HepG2 (cell line): ENCODE data around the gene SLC35A2. TPM values are rescaled to one million over a fixed set of nuclear protein-coding genes. Genes with fewer than 3 reads are reported as not detected.

Source experiments
- ATAC-seq: fragments of 200-7000 bp; cut with Tn5 transposase; 3 replicates; pipeline ENCODE4 v1.9.1; 2020; ENCODE audit warnings: mild to moderate bottlenecking, moderate library complexity
- BruUV-seq: library from RNA; stranded (reverse); fragments of 400-500 nt; replicated peaks from 2 replicates; lab custom pipeline; 2021; lab: Mats Ljungman, UMichigan
- CTCF ChIA-PET: fragments of 300-600 bp; formaldehyde crosslinking; extraction: SDS; loops from one replicate; lab custom pipeline; 2021; ENCODE audit warnings: low total read pairs, inconsistent platforms, low intra/inter-chr PET ratio; lab: Yijun Ruan, JAX
- POLR2A ChIA-PET: fragments of 350-600 bp; sonication (Branson Sonifier 250); formaldehyde crosslinking; loops from one replicate; lab custom pipeline; 2020; ENCODE audit warnings: antibody characterized with exemption, inconsistent platforms; lab: Yijun Ruan, JAX
- DNase-seq: peaks from one replicate; pipeline ENCODE4 v3.0.0-alpha.2; 2015; ENCODE audit warnings: low spot score
- FAIRE-seq: peaks from 3 replicates; lab custom pipeline; 2011; peaks lifted over from hg19 to GRCh38; lab: Jason Lieb, UNC
- H2AFZ ChIP-seq: one replicate; pipeline ENCODE4 v1.6.1; 2011; ENCODE audit warnings: low read length, inconsistent platforms
- H3K27ac ChIP-seq: fragments of 300-600 bp; 3 replicates; pipeline ENCODE4 v1.8.0; 2011; ENCODE audit warnings: mixed run types, mild to moderate bottlenecking, mixed read lengths, low read length, inconsistent platforms; ENCODE audit not compliant: insufficient read depth; ENCODE audit errors: extremely low read length
- H3K27me3 ChIP-seq, 2 experiments: fragments of 200-600 bp in 1 of 2; 2 replicates in 1 of 2; 3 replicates in 1 of 2; pipeline versions ENCODE4 v1.6.0 to v1.8.0; 2011; ENCODE audit warnings: low read length in 2 of 2, mild to moderate bottlenecking in 2 of 2, moderate library complexity in 2 of 2, inconsistent platforms in 1 of 2; ENCODE audit not compliant: insufficient read depth in 2 of 2, control insufficient read depth in 1 of 2
- H3K36me3 ChIP-seq, 2 experiments: fragments of 200-600 bp in 1 of 2; replicated peaks in 1 of 2; 2 replicates in 1 of 2; 3 replicates in 1 of 2; pipeline versions ENCODE4 v1.5.1 to v1.8.0; 2011; ENCODE audit warnings: low read length in 2 of 2, inconsistent platforms in 1 of 2; ENCODE audit not compliant: insufficient read depth in 2 of 2, control insufficient read depth in 1 of 2
- H3K4me1 ChIP-seq: 2 replicates; pipeline ENCODE4 v1.5.1; 2012; ENCODE audit warnings: low read length, inconsistent platforms; ENCODE audit not compliant: insufficient read depth
- H3K4me2 ChIP-seq: 2 replicates; pipeline ENCODE4 v1.6.0; 2011; ENCODE audit warnings: low read depth, low read length, inconsistent platforms
- H3K4me3 ChIP-seq, 3 experiments: fragments of 200-600 bp in 1 of 3; sonication (generic), shearing (Covaris generic) in 1 of 3; replicated peaks in 1 of 3; 2 replicates each; pipeline ENCODE4 v1.5.1; 2011 to 2016; ENCODE audit warnings: low read length in 3 of 3, inconsistent platforms in 2 of 3, low read depth in 2 of 3, mild to moderate bottlenecking in 2 of 3, control low read depth in 1 of 3, mixed read lengths in 1 of 3; ENCODE audit not compliant: insufficient read depth in 1 of 3
- H3K79me2 ChIP-seq: one replicate; pipeline ENCODE4 v1.6.1; 2011; ENCODE audit warnings: low read length, inconsistent platforms; ENCODE audit not compliant: insufficient read depth
- H3K9ac ChIP-seq: 2 replicates; pipeline ENCODE4 v1.6.0; 2011; ENCODE audit warnings: mild to moderate bottlenecking, low read depth, low read length, inconsistent platforms; ENCODE audit not compliant: insufficient read depth
- H3K9me3 ChIP-seq: 2 replicates; pipeline ENCODE4 v1.5.1; 2012; ENCODE audit warnings: mild to moderate bottlenecking, low read length
- H4K20me1 ChIP-seq: 2 replicates; pipeline ENCODE4 v1.6.0; 2011; ENCODE audit warnings: inconsistent platforms, mild to moderate bottlenecking, low read length, moderate library complexity; ENCODE audit not compliant: insufficient read depth
- CREB1 ChIP-seq, 2 experiments: fragments of 450-650 bp in 1 of 2; IDR thresholded peaks; 2 replicates each; pipeline ENCODE4 v1.6.1; 2016 to 2017; ENCODE audit warnings: control low read depth in 1 of 2, mild to moderate bottlenecking in 1 of 2, missing compliant biosample characterization in 1 of 2, missing genetic modification characterization in 1 of 2
- FOXM1 ChIP-seq: sonication (generic); formaldehyde crosslinking; IDR thresholded peaks from 2 replicates; pipeline ENCODE4 v1.5.0; 2020; ENCODE audit warnings: missing genetic modification reagents
- GABPA ChIP-seq, 2 experiments: IDR thresholded peaks; 2 replicates each; pipeline ENCODE4 v1.6.1; 2011 to 2016; ENCODE audit warnings: low read depth in 2 of 2, low read length in 1 of 2, missing biosample characterization in 1 of 2, missing genetic modification characterization in 1 of 2
- HNF4G ChIP-seq, 2 experiments: sonication (generic) in 1 of 2; formaldehyde crosslinking in 1 of 2; IDR thresholded peaks; 2 replicates each; pipeline versions ENCODE4 v1.4.0 to v1.6.1; 2011 to 2020; ENCODE audit warnings: borderline replicate concordance in 2 of 2, low read depth in 2 of 2, mild to moderate bottlenecking in 2 of 2, low read length in 1 of 2, missing genetic modification reagents in 1 of 2, moderate library complexity in 1 of 2
- KDM3A ChIP-seq: IDR thresholded peaks from 2 replicates; pipeline ENCODE4 v1.6.1; 2018; ENCODE audit warnings: low read depth, missing compliant biosample characterization
- MED1 ChIP-seq: sonication (generic); formaldehyde crosslinking; IDR thresholded peaks from 2 replicates; pipeline ENCODE4 v1.4.0; 2020; ENCODE audit warnings: missing genetic modification reagents
- POLR2AphosphoS5 ChIP-seq: IDR thresholded peaks from 2 replicates; pipeline ENCODE4 v1.6.1; 2012; ENCODE audit warnings: low read depth, low read length
- ZMAT3 ChIP-seq: sonication (generic); formaldehyde crosslinking; conservative IDR thresholded peaks from 2 replicates; pipeline ENCODE4 v1.7.0; 2021; ENCODE audit warnings: missing genetic modification reagents
- ZNF251 ChIP-seq: sonication (generic); formaldehyde crosslinking; IDR thresholded peaks from 2 replicates; pipeline ENCODE4 v1.9.0; 2021; ENCODE audit warnings: mild to moderate bottlenecking, missing genetic modification reagents
- ZNF7 ChIP-seq: IDR thresholded peaks from 2 replicates; pipeline ENCODE4 v1.6.1; 2016; ENCODE audit warnings: missing biosample characterization, missing genetic modification reagents
- WGBS: methylation state at CpG from one replicate; pipeline ENCODE4 v1.1.6; 2017; ENCODE audit warnings: low lambda C conversion rate; 5-methylcytosine and 5-hydroxymethylcytosine counted together
- in situ Hi-C: cut with HindIII; loops from 2 replicates; pipeline ENCODE4 v1.10.0; 2017; ENCODE audit warnings: low pct_unique_long_range_greater_than_20kb; ENCODE audit not compliant: extremely low pct_ligation_motif_present
- intact Hi-C: fragments of 100-400 bp; cut with micrococcal nuclease; formaldehyde crosslinking; loops from one replicate; pipeline ENCODE4 v1.10.0; 2022; ENCODE audit not compliant: unreplicated experiment
- polyA plus RNA-seq, 8 experiments: library from polyadenylated mRNA; depleted of rRNA in 3 of 8; stranded (reverse) in 7 of 8; unstranded in 1 of 8; fragments of >200 nt; fragmentation: Illumina TruSeq in 4 of 8; extraction: Trizol in 4 of 8; gene quantifications; 2 replicates each; pipeline versions ENCODE4 v1.2.1 to v1.2.3, GENCODE V29; 2011 to 2016; ENCODE audit warnings: low read depth in 4 of 8, missing spikeins in 1 of 8, mixed read lengths in 1 of 8; ENCODE audit not compliant: insufficient read depth in 1 of 8
- total RNA-seq, 5 experiments: library from RNA; depleted of rRNA; stranded (reverse); fragments of >200 nt; fragmentation: Illumina TruSeq; extraction: Trizol; gene quantifications; 2 replicates each; pipeline ENCODE4 v1.2.3, GENCODE V29; 2016; ENCODE audit warnings: low read depth in 1 of 5
- TF ChIP-seq, protein P1 (sequence below): sonication (generic); formaldehyde crosslinking; IDR thresholded peaks from 2 replicates; pipeline ENCODE4 v1.4.0; 2020; ENCODE audit warnings: missing genetic modification reagents
- TF ChIP-seq, protein P2 (sequence below): sonication (generic); formaldehyde crosslinking; IDR thresholded peaks from 2 replicates; pipeline ENCODE4 v1.4.0; 2020; ENCODE audit warnings: missing genetic modification reagents, borderline replicate concordance
- TF ChIP-seq, protein P3 (sequence below), 2 experiments: sonication (generic) in 1 of 2; formaldehyde crosslinking in 1 of 2; IDR thresholded peaks; 2 replicates each; pipeline versions ENCODE4 v1.4.0 to v1.6.1; 2018 to 2020; ENCODE audit warnings: missing genetic modification reagents in 2 of 2, borderline replicate concordance in 1 of 2, low read depth in 1 of 2, mild to moderate bottlenecking in 1 of 2, missing biosample characterization in 1 of 2

SLC35A2 gene
- total and polyA plus RNA-seq, 2 of the 13 experiments (the other 11 are each of a cell fraction or from before 2014, with no cell fraction given): 32.1 to 40.8 TPM

DNA sequence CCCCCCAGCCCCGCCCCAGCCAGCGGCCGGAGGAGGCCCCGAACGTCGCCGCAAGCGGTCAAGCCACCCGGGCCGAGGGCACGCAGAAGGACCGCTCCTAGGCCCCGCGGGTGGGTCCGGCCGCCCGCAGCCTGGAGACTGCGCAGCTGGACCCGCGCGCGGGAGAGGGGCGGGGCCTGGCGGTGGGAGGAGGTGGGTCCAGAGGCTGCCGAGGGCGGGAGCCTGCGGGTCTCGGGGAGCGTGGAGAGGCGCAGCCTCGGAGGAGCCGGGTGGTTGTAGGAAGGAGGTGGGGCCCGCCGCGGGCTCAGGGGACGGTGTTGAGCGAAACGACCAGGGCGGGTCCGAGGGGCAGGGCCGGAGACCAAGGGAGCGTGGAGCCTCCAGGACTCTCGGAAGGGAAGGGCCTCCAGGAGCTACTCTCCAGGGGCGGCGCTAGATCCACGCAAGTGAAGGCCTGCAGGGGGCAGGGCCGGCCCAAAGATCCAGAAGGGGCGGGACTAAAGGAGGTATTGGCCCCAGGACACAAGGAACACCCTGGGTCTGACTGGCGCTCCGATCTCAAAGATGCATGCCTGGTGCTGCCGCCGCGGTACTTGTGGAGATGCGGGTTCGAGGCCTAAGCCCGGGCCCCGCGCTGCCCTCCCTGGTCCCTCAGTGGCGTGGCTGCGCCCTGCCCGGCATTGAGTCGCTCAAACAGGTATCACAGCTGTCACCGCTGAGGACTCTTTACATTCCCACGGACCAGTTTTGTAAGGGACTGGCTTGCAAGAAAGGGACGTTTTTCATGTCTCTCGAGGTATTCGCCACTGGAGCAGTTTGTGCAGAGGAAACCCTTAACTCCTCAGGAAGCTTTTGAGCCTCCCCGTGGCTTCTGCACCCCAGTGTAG is 19.8 kb downstream of the SLC35A2 start:
- Histone ChIP-seq H3K27me3 (no peaks in the 10 kb centered on the region), H3K9ac (peak overlapping the region; percentile 43; the same call in 1 of the 2 replicates), H2AFZ (no peak overlapping the region), H3K79me2 (peaks cover 11% of the 10 kb centered on the region), H3K4me2 (peak overlapping the region; percentile 76), H3K4me3 (peak overlapping the region; percentile 45 to 69 (median 64); a peak in 5 of 6 replicates), H3K27ac (peak overlapping the region; percentile 56), H3K9me3 (no peaks in the 10 kb centered on the region), H3K4me1 (peaks cover 28% of the 10 kb centered on the region), H4K20me1 (no peaks in the 10 kb centered on the region; the same call in 1 of the 2 replicates), H3K36me3 (peaks cover 0 to 6% of the 10 kb centered on the region in 2 experiments; a peak in 1 of 5 replicates)
- DNase-seq: peak; percentile 76
- intact Hi-C loops: no loop called here
- POLR2A ChIA-PET: interaction anchor here (0.5 to 2.1 kb wide), 8 partner anchors 12 to 316 kb away, joined by 3 to 11 read pairs (median 5); partner anchors contain the start of genes HDAC6 and SLC35A2
- WGBS: no CpG with 5 or more reads among the region's 68 CpGs
- no TSS peak for BruUV-seq
- CTCF ChIA-PET: no interaction called here
- in situ Hi-C loops: no loop called here
- FAIRE-seq: peak; percentile 82
- ATAC-seq: peak; percentile 91
- TF ChIP-seq FOXM1 (CRISPR knock-in tag) (no peak), HNF4G (IDR thresholded peaks at IDR 0.05; ENCODE audit: borderline replicate concordance, low read depth, low read length) (no peak), HNF4G (CRISPR knock-in tag; IDR thresholded peaks at IDR 0.05; ENCODE audit: borderline replicate concordance, low read depth) (no peak), ZNF251 (no peak), ZMAT3 (CRISPR knock-in tag) (0 out of 2 replicates have a peak, but pooled peaks have one; percentile 38), POLR2AphosphoS5 (peak; percentile 43), GABPA (IDR thresholded peaks at IDR 0.05; ENCODE audit: low read depth, low read length) (no peak), GABPA (CRISPR knock-in tag; IDR thresholded peaks at IDR 0.05; ENCODE audit: low read depth) (no peak), KDM3A (CRISPR knock-in tag) (no peak), ZNF7 (no peak), MED1 (CRISPR knock-in tag) (no peak; the same call in 1 of the 2 replicates), CREB1 (IDR thresholded peaks at IDR 0.05) (no peak), CREB1 (CRISPR knock-in tag; IDR thresholded peaks at IDR 0.05) (no peak)
- TF ChIP-seq, protein P1, sequence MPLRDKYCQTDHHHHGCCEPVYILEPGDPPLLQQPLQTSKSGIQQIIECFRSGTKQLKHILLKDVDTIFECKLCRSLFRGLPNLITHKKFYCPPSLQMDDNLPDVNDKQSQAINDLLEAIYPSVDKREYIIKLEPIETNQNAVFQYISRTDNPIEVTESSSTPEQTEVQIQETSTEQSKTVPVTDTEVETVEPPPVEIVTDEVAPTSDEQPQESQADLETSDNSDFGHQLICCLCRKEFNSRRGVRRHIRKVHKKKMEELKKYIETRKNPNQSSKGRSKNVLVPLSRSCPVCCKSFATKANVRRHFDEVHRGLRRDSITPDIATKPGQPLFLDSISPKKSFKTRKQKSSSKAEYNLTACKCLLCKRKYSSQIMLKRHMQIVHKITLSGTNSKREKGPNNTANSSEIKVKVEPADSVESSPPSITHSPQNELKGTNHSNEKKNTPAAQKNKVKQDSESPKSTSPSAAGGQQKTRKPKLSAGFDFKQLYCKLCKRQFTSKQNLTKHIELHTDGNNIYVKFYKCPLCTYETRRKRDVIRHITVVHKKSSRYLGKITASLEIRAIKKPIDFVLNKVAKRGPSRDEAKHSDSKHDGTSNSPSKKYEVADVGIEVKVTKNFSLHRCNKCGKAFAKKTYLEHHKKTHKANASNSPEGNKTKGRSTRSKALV (CRISPR knock-in tag): no peak
- TF ChIP-seq, protein P2, sequence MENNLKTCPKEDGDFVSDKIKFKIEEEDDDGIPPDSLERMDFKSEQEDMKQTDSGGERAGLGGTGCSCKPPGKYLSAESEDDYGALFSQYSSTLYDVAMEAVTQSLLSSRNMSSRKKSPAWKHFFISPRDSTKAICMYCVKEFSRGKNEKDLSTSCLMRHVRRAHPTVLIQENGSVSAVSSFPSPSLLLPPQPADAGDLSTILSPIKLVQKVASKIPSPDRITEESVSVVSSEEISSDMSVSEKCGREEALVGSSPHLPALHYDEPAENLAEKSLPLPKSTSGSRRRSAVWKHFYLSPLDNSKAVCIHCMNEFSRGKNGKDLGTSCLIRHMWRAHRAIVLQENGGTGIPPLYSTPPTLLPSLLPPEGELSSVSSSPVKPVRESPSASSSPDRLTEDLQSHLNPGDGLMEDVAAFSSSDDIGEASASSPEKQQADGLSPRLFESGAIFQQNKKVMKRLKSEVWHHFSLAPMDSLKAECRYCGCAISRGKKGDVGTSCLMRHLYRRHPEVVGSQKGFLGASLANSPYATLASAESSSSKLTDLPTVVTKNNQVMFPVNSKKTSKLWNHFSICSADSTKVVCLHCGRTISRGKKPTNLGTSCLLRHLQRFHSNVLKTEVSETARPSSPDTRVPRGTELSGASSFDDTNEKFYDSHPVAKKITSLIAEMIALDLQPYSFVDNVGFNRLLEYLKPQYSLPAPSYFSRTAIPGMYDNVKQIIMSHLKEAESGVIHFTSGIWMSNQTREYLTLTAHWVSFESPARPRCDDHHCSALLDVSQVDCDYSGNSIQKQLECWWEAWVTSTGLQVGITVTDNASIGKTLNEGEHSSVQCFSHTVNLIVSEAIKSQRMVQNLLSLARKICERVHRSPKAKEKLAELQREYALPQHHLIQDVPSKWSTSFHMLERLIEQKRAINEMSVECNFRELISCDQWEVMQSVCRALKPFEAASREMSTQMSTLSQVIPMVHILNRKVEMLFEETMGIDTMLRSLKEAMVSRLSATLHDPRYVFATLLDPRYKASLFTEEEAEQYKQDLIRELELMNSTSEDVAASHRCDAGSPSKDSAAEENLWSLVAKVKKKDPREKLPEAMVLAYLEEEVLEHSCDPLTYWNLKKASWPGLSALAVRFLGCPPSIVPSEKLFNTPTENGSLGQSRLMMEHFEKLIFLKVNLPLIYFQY (CRISPR knock-in tag): no peak
- TF ChIP-seq, protein P3, sequence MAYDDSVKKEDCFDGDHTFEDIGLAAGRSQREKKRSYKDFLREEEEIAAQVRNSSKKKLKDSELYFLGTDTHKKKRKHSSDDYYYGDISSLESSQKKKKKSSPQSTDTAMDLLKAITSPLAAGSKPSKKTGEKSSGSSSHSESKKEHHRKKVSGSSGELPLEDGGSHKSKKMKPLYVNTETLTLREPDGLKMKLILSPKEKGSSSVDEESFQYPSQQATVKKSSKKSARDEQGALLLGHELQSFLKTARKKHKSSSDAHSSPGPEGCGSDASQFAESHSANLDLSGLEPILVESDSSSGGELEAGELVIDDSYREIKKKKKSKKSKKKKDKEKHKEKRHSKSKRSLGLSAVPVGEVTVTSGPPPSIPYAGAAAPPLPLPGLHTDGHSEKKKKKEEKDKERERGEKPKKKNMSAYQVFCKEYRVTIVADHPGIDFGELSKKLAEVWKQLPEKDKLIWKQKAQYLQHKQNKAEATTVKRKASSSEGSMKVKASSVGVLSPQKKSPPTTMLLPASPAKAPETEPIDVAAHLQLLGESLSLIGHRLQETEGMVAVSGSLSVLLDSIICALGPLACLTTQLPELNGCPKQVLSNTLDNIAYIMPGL (CRISPR knock-in tag; IDR thresholded peaks at IDR 0.05; ENCODE audit: borderline replicate concordance in 1 of 2, low read depth in 1 of 2): peak; percentile 64 to 80; a peak in 3 of 4 replicates
